HG03520 (cell line): ENCODE measurements around the gene ZNF862.
"Not testable (repeated sequence)": the region's sequence is repeated elsewhere in the genome, so short reads cannot be mapped to it uniquely, and the experiment has no call there.

Experiments used
- ATAC-seq: cut with Tn5 transposase; IDR thresholded peaks from one replicate; pipeline ENCODE4 v1.9.1; 2021; ENCODE audit warnings: mild to moderate bottlenecking, moderate library complexity; ENCODE audit not compliant: unreplicated experiment

The ZNF862 gene

DNA sequence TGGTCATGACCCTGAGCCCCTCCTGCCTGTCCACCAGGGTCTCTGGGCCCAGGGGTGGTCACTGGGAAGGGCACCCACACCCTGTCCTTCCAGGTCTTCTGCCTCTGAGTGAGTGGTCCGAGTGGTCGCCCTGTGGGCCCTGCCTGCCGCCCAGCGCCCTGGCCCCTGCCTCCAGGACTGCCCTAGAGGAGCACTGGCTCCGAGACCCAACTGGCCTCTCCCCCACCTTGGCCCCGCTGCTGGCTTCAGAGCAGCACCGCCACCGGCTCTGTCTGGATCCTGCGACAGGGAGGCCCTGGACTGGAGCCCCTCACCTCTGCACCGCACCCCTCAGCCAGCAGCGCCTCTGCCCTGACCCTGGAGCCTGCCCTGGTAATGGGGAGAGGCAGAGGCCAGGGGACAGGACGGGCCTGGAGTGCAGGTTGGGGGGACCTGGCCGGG lies 13.9 kb upstream of the ZNF862 start:
- ATAC-seq, result no peak

DNA sequence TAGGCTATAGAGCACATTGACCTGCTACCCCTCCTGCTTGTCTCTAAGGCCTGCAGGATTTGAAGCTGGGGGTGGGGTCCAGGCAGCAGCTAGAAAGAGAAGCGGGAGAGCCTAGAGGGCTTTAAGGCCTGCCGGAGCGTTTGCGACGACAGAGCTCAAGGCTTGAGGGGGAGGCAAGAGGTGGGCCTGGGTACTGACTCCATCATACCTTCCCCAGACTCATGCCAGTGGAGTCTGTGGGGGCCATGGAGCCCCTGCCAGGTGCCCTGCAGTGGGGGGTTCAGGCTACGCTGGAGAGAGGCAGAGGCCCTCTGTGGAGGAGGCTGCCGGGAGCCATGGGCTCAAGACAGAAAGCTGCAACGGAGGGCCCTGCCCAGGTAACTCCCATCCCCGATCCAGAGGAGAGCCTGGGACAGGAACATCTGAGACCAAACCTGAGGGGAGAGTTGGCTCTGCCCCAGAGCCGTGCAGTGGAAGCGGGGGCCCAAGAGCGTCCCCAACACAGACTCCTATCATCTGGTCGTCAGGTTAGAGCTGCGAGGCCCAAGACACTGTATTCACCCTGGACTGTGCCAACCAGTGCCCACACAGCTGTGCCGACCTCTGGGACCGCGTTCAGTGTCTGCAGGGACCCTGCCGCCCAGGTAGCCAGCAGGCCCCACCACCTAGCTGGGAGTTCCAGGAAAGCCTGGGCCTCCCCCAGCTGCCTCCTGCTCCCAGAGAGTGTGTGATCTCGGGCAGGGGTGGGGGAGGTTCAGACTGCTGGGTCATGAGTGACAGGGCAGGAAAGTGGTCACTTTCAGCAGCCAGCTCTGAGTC lies 13.2 kb upstream of the ZNF862 start:
- no peak for ATAC-seq

DNA sequence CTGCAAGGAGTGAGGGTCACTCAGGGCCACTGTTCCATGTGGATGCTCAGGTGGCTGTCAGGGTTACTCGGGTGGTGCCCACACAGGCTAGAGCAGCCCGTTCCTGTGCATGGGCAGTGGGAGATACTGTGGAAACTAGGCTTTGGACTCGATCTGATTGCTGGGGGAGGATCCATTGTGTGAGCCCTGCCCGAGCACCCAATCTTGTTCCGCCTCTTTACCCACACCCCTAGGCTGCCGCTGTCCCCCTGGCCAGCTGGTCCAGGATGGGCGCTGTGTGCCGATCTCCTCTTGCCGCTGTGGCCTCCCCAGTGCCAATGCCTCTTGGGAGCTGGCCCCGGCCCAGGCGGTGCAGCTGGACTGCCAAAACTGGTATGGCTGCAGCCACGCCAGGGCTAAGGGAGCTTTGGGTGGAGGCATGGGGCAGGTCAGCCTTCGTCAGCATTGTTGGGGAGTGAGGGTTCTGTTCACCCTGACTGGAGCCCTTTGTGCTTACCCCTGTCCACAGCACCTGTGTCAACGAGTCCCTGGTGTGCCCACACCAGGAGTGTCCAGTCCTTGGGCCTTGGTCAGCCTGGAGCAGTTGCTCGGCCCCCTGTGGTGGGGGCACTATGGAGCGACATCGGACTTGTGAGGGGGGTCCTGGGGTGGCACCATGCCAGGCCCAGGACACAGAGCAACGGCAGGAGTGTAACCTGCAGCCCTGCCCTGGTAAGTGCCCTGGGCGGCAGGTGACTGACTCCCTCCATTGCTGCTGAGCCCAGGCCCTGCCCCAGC lies 12.4 kb upstream of the ZNF862 start:
- ATAC-seq, result no peak

DNA sequence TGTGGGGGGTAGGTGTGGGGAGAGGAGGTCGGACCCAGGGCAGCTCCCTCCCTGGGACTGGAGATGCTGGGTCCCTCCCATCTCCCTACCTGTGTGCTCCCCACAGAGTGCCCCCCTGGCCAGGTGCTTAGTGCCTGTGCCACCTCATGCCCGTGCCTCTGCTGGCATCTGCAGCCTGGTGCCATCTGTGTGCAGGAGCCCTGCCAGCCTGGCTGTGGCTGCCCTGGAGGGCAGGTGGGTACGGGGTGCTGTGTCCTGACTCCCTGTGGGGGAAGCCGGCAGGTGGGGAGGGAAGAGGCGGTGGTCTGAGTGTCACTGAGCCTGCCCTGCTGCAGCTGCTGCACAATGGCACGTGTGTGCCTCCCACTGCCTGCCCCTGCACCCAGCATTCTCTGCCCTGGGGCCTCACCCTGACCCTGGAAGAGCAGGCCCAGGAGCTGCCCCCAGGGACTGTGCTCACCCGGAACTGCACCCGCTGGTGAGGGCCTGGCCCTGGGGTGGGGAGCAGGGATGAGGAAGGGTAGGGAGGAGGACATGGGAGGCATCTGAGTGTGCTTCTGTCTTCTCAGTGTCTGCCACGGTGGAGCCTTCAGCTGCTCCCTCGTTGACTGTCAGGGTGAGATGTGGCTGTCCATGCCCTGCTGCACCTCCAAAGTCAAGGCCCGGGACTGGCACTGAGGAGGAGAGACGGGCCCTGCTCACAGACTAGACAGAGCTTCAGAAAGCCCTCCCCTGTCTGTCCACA lies 11.7 kb upstream of the ZNF862 start:
- ATAC-seq, result no peak

DNA sequence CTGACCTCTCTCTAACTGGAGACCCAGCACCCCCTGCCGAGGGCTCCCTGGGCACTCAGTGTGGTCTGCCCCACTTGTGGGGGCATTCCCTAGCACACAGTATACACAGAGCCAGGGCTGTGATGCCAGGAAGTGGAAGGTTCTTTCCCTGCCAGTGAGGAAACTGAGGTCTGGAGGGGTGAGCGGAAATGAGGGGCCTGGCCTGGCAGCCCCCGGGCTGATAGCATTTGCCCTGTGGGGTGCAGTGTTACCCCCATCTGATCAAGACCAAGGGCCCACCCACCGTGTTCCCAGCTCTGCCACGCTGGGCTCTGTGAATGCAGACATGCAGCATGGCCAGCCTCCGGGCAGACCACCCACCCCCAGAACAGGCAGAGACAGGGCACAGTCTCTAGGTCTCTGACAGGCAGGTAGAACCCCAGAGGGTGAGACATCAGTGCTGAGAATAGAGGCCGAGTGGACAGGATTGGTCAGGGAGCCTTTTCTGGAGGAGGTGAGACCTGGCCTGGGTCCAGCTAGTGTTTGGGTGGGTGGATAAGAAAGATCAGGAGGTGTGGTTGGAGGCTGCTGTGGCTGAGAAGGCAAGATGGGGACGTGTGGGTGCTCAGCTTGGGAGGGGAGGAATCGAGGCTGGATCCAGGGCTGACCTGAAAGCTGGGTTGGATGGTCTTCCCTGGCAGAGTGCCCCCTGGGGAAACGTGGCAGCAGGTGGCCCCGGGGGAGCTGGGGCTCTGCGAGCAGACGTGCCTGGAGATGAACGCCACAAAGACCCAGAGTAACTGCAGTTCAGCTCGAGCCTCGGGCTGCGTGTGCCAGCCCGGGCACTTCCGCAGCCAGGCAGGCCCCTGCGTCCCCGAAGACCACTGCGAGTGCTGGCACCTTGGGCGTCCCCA lies 10.8 kb upstream of the ZNF862 start:
- ATAC-seq, result no peak

DNA sequence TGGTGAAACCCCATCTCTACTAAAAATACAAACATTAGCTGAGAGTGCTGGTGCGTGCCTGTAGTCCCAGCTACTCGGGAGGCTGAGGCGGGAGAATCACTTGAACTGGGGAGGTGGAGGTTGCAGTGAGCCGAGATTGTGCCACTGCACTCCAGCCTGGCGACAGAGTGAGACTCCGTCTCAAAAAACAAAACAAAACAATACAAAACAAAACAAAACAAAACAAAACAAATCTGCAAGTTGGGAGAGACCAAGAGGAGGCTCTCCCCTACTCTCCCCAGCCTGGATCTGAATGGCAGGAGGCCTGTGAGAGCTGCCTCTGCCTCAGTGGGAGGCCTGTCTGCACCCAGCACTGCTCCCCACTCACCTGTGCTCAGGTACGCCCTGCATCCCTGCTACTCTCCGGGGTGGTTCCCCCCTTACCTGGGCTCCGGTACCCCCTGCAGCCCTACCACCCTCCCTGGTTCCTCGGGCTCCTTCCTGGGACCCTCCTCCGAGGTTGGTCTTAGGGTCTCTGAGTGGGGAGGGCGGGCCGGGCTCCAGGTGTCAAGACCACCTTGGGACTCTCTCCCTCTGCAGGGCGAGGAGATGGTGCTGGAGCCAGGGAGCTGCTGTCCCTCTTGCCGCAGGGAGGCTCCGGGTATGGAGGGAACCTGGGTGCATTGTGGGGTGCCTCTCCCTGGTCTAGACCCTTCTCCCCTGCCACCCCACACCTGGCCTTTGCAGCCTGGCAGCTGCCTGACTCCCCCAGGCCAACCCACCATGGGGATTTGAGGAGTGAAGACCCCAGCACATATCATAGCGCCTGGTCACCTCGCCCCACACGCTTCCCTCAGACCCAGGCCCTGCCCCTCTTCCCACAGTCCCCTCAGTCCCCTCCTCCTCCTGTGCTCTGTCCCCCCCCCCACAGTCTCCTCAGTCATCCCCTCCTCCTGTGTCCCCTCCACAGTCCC lies 9.5 kb upstream of the ZNF862 start:
- ATAC-seq, result no peak

DNA sequence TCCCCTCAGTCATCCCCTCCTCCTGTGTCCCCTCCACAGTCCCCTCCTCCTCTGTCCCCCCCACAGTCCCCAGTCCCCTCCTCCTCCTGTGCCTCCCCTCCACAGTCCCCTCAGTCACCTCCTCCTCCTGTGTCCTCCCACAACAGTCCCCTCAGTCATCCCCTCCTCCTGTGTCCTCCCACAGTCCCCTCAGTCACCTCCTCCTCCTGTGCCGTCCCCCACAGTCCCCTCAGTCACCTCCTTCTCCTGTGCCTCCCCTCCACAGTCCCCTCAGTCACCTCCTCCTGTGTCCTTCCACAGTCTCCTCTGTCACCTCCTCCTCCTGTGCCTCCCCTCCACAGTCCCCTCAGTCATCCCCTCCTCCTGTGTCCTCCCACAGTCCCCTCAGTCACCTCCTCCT lies 7.6 kb upstream of the ZNF862 start:
- not testable (repeated sequence) for ATAC-seq

DNA sequence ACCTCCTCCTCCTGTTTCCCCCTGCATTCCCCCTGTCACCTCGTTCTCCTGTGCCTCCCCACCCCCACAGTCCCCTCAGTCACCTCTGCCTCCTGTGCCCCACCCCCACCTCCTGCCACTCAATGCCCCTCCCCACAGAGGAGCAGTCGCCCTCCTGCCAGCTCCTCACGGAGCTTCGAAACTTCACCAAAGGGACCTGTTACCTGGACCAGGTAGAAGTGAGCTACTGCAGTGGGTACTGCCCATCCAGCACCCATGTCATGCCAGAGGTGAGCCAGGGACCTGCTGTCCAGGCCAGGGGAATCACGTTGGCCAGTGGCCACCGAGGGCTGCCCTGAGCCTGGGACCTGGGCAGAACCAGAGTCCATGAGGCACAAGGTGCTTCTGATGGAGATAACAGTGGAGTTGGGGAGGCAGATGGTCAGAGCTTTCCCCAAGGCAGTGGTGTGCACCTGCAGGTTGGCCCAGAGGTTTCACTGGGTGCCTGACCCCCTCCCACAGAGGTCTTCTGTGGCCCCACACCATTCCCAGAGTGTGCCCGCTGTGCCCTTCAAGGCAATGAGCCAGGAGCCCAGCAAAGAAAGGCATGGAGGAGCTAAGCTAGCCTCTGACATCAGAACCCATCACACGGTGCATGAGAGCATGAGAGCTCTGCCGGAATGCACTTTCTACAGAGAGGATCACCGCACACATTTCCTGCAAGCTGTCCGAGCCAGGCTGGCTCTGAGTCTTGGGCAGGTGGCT lies 7.0 kb upstream of the ZNF862 start:
- ATAC-seq, result no peak

DNA sequence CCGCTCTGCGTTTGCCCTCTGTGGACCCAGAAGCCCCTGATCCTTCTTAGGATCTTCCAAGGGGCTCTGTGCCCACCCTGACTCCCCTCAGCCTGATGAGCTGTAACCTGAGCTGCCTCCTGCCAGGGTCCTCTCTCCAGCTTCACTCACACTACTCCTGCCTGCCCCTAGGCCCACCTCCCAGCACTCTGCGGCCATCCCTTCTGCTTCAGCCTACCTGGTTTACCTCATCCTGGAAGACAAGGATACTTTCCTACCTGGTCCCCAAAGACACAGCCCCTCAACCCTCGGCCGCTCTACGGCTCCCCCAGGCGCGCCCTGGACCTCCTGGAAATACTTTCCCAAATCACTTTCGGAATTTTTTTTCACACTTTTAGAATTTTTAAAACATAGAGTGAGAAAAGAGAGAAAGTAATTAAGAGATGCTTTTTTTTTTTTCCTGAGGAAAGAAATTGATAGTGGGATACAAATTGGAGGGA lies 6.4 kb upstream of the ZNF862 start:
- ATAC-seq, result no peak

DNA sequence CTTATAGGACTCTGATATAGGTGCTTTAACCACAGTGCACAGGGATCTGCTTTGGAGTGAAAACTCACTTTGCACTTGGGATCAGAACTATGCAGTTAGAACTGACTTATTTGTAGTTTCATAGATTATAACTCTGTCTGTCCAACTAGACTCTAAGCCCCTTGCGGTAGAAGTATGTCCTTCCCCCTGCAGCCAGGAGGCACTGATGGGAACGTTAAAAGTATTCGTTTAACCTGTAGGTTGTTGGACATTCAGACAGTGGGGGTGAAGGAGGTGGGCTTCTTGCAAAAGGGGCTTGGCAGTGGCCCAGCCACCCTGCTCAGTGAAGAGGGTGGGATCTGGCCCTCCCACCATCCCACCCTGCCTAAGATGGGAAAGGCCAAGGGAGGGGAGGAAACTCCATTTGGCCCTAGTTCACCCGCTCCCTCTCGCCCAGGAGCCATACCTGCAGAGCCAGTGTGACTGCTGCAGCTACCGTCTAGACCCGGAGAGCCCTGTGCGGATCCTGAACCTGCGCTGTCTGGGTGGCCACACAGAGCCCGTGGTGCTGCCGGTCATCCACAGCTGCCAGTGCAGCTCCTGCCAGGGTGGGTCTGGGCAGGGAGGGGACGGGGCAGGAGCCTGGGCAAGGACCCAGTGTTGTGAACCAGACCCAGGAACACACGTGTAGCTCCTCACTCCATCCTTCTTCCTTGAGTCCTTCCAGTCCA lies 5.7 kb upstream of the ZNF862 start:
- ATAC-seq, result no peak

DNA sequence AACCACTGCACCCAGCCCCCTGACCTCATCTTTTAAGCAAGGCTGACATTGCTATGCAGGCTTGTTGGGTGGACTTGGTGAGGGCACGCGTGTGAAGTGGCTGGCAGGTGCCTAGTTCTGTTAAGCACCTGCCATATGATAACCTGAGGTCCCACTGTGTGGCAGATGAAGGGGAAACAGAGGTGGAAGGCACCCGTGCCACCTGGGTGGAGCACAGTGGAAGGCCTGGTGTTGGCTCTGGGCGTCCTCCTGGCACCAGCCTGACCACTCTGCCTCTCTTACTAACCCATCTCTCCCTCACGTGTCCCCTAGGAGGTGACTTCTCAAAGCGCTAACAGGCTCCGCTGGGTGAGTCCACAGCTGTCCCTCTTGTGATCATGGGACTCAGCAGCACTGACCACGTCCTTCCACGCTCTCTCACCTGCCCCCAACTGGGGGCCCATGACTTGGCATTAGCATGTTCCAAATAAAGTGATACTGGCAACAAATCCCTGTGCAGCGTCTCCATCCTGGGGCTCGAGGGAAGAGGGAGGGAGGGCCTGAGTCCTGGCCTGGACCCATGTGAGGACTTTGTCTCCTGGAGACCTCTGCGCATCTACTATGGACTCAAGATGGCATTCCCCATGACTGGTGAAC lies 4.6 kb upstream of the ZNF862 start:
- ATAC-seq, result no peak

DNA sequence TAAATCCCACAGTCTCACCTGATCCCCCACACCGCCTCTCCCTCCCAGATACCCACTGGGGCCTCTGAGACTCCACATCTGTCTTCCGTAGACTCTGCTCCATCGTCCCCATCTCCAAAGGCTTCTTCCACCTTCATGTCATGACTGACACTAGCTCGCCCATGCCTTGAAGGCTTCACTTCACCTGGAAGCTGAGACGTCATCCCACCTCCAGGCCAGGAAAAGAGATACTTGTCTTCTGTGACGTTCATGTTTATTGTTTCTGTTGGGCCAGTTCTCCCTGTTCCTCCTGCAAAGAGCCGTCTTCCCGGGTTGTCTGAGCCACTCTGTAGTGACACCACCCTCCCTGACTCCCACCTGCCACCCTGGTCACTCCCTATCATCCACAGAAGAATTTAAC lies 3.6 kb upstream of the ZNF862 start:
- ATAC-seq, result no peak

DNA sequence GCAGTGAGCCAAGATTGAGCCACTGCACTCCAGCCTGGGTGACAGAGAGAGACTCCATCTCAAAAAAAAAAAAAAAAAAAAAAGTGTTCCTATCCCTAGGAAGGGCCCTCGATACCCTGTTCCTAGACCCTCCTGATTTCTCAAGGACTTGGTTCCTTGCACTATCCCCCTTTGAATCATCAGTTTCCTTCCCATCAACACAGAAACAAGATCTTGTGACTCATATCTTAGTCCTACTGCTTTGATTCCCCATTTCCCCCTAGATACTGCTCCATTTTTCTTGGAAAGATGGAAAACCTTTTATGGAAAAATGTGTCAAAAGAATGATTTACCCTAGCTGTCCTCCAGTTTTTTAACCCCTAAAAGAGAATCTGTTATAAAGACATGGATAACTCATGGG lies 1.7 kb upstream of the ZNF862 start:
- ATAC-seq, result no peak

DNA sequence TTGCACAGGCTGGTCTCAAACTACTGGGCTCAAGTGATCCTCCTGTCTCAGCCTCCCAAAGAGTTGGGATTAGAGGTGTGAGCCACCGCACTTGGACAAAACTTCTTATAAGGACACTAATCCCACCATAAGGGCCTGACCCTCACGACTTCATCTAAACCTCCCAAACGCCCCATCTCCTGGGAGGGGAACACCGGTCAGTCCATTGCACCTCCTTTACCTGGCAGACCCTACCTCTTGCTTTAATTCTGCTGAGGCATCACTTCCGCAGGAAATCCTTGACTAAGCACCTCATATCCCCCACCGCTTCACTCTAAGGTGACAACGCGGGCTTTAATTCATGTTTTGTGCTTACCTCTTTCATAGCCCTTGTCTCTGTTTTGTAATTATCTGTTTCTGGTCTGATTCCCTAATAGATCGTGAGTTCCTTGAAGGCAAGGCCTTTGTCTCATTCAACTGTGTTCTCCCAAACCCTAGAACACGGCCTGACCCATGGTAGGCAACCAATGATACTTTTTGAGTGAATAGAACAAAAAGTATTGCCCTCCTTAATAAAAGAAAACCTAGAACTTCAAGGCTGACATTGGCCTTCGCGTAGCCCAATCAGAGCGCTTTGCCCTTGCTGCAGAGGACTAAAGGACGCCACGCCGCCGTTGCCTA lies 481 bp upstream of the ZNF862 start:
- no peak for ATAC-seq

DNA sequence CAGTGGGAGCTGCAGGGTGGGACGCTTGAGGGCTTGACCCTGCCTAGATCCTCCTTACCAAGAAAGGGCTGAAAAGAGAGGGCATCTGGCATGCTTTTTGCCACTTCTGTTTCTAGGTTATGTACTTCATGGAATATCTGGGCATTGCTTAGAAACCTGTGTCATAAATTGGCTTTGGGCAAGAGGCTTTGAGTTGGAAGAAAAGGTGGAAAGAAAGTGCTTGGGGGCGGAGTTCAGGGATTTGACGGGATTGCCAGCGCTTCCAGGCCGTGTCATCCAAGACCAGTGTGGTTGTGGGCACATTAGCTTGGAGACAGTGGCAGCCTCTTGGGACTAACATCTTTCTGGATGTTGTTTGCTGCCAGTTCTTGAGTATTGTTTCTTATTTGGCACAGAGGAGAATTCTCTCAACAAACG lies 825 bp downstream of the ZNF862 start:
- ATAC-seq, result no peak

DNA sequence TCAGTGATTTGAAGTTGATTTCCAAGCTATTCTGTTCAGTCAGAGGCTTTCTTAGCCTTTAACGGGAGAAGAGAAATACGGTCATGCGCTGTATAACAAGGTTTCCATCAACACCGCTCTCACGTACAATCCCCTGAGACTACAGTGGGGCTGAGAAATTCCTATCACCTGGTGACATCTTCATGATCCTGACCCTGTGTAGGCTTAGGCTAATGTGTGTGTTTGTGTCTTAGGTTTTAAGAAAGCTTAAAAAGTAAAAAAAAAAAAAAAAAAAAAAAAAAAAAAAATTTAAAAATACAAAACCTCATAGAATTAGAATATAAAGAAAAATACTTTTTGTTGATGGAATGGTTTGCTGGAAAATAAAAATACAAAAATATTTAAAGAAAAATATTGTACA lies 1.8 kb downstream of the ZNF862 start:
- no peak for ATAC-seq

DNA sequence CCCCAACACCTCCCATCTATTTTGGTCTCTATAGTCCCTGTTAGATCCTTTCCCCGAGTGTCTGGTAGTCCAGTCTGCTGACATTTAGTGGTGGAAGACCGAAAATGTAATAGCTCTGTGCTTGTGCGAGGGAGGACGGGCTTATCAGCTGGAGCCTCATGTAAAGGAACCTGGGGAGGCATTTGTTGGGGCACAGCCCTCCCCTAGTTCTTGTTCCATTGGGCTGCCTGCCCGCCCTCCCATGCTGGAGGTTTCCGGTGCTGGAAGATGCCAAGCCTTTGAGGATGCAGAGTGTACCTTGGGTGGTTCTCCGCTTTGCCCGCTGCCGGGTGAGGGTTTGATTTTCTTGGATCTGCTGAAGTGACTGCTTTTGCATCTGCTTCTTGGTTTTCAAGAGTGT lies 5.4 kb downstream of the ZNF862 start:
- ATAC-seq, result no peak
